Neural progenitor cell (in vitro differentiated cells): ENCODE results near the gene COASY.

Source experiments
- CTCF ChIP-seq: fragments of 200-600 bp; sonication (generic); IDR thresholded peaks from 2 replicates; pipeline ENCODE4 v1.5.1; 2017; ENCODE audit warnings: antibody characterized with exemption, mild to moderate bottlenecking
- EZH2 ChIP-seq: fragments of 200-600 bp; sonication (generic); IDR thresholded peaks from 2 replicates; pipeline ENCODE4 v1.6.1; 2017; ENCODE audit warnings: antibody characterized with exemption, mild to moderate bottlenecking, moderate library complexity
- EZH2phosphoT487 ChIP-seq: fragments of 200-600 bp; sonication (generic); IDR thresholded peaks from 2 replicates; pipeline ENCODE4 v1.6.1; 2017; ENCODE audit warnings: antibody characterized with exemption

DNA sequence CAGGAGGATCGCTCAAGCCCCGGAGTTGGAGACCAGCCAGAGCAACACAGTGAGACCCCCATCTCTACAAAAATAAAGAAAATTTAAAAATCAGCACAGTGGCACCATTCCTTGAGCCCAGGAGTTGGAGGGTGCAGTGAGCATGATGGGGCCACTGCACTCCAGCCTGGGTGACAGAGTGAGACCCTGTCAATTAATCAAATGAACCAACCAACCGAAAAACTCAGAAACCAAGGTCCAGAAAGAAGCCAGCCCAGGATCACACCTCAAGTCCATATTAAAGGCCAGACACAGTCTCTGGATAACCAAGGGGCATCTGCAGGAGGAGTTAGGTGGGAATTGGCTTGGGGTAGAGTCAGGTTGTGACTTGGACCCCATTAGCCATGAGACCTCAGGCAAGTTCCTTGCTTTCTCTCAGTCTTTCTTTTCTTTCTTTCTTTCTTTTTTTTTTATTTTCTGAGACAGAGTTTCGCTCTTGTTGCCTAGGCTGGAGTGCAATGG, 6.8 kb upstream of the COASY start:
- TF ChIP-seq EZH2 (no peak), EZH2phosphoT487 (no peak), CTCF (no peak)
